GM20431 (cell line): Measurements from ENCODE around the gene ROBO4.

ENCODE experiments used
- in situ Hi-C: fragments of 300-500 bp; cut with MseI, MboI; formaldehyde crosslinking; loops from one replicate; pipeline ENCODE4 v1.15.0; 2020; ENCODE audit warnings: low sequenced_read_pairs; ENCODE audit not compliant: unreplicated experiment

Gene ROBO4

GRCh38 chr11:124875943-124876817 lies 21.5 kb downstream of the ROBO4 start:
- in situ Hi-C loops = no loop called here

- in situ Hi-C loops = no loop called here
These were observed 22.3 kb downstream of the ROBO4 start for GRCh38 chr11:124875401-124875800.

- in situ Hi-C loops = no loop called here
These were observed 23.0 kb downstream of the ROBO4 start for GRCh38 chr11:124874571-124875255.

- in situ Hi-C loops = no loop called here
These were observed 23.7 kb downstream of the ROBO4 start for GRCh38 chr11:124873951-124874350.

GRCh38 chr11:124872741-124873140 lies 24.9 kb downstream of the ROBO4 start:
- in situ Hi-C loops = no loop called here

GRCh38 chr11:124872280-124872679 lies 25.4 kb downstream of the ROBO4 start:
- in situ Hi-C loops = no loop called here

GRCh38 chr11:124870430-124870829 lies 27.2 kb downstream of the ROBO4 start:
- in situ Hi-C loops = no loop called here

- in situ Hi-C loops = no loop called here
These were observed 27.7 kb downstream of the ROBO4 start for GRCh38 chr11:124869856-124870387.

- in situ Hi-C loops = no loop called here
These were observed 28.3 kb downstream of the ROBO4 start for GRCh38 chr11:124869331-124869730.

- in situ Hi-C loops = no loop called here
These were observed 29.1 kb downstream of the ROBO4 start for GRCh38 chr11:124868331-124869274.

- in situ Hi-C loops = no loop called here
These were observed 30.0 kb downstream of the ROBO4 start for GRCh38 chr11:124867700-124868099.

GRCh38 chr11:124865902-124866851 lies 31.5 kb downstream of the ROBO4 start:
- in situ Hi-C loops = no loop called here

- in situ Hi-C loops = no loop called here
These were observed 32.3 kb downstream of the ROBO4 start, which contains the start of gene ROBO3 for GRCh38 chr11:124865181-124865901. Gene ROBO3, plus strand, starts transcription at chr11:124865432. Its CDS starts 146 bp downstream, at chr11:124865578.

- in situ Hi-C loops = no loop called here
These were observed 32.8 kb downstream of the ROBO4 start for GRCh38 chr11:124864892-124865180.

GRCh38 chr11:124864176-124864891 lies 33.3 kb downstream of the ROBO4 start:
- in situ Hi-C loops = no loop called here

GRCh38 chr11:124863826-124864165 lies 33.9 kb downstream of the ROBO4 start:
- in situ Hi-C loops = no loop called here

GRCh38 chr11:124863137-124863825 lies 34.4 kb downstream of the ROBO4 start:
- in situ Hi-C loops = no loop called here
